Mucosa of rectum (tissue), 2 donors: Measurements from ENCODE around the gene PFDN6.

ENCODE experiments used
- H3K27ac ChIP-seq, 2 donors: one replicate each; pipeline ENCODE4 v1.7.0; 2013; ENCODE audit warnings: inconsistent platforms in 2 of 2, low read depth in 2 of 2, low read length in 2 of 2
- H3K27me3 ChIP-seq, 2 donors: one replicate each; pipeline ENCODE4 v1.7.0; 2013; ENCODE audit warnings: low read length in 2 of 2; ENCODE audit not compliant: control insufficient read depth in 2 of 2, insufficient read depth in 2 of 2
- H3K36me3 ChIP-seq, 2 donors: one replicate each; pipeline ENCODE4 v1.7.0; 2013; ENCODE audit warnings: low read length in 2 of 2; ENCODE audit not compliant: control insufficient read depth in 2 of 2, insufficient read depth in 2 of 2
- H3K4me1 ChIP-seq, 2 donors: one replicate each; pipeline ENCODE4 v1.7.0; 2013; ENCODE audit warnings: low read length in 2 of 2, mild to moderate bottlenecking in 1 of 2; ENCODE audit not compliant: control insufficient read depth in 2 of 2, insufficient read depth in 2 of 2
- H3K4me3 ChIP-seq, 2 donors: one replicate each; pipeline ENCODE4 v1.7.0; 2013; ENCODE audit warnings: low read length in 2 of 2
- H3K9ac ChIP-seq, 2 donors: one replicate each; pipeline ENCODE4 v1.7.0; 2013; ENCODE audit warnings: low read length in 2 of 2, low read depth in 1 of 2, mild to moderate bottlenecking in 1 of 2
- H3K9me3 ChIP-seq, 2 donors: one replicate each; pipeline ENCODE4 v1.7.0; 2013; ENCODE audit warnings: low read length in 2 of 2; ENCODE audit not compliant: control insufficient read depth in 2 of 2
- donor health status: healthy.
- donor health status: Normal muscosa, but diverticular disease.

The PFDN6 gene

DNA sequence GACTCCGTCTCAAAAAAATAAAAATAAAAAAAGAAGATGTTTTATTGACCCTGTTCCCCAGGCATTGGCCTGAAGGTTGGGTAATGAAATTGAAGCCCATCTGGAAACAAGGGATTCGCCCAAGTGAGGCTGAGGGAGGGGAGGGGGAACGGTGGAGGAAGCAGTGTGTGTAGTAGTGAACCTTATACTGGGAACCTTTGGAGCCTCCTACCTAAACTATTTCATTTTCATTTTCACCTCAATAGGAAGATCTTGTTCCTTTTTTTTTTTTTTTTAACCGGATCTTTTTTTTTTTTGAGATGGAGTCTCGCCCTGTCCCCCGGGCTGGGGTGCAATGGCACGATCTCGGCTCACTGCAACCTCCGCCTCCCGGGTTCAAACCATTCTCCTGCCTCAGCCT lies 41.3 kb downstream of the PFDN6 start:
- Histone ChIP-seq H3K4me3 (no peak overlapping the region), H3K9ac (no peak overlapping the region), H3K27ac (no peak overlapping the region), H3K36me3 (no peaks in the 10 kb centered on the region), H3K4me1 (no peaks in the 10 kb centered on the region), H3K9me3 (no peaks in the 10 kb centered on the region), H3K27me3 (no peaks in the 10 kb centered on the region)

DNA sequence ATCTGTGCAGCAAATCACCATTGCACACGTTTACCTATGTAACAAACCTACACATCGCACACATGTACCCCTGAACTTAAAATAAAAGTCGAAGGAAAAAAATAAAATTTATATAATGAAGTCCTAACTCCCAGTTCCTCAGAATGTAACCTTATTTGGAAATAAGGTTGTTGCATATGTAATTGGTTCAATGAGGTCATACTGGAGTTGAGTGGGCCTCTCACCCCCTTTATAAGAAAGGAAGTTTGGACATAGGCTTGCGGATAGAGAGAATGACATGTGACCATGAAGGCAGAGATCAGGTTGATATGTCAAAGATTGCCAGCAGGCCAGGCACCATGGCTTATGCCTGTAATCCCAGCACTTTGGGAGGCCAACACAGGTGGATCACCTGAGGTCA lies 44.3 kb downstream of the PFDN6 start:
- Histone ChIP-seq H3K36me3 (no peaks in the 10 kb centered on the region), H3K4me3 (no peak overlapping the region), H3K4me1 (no peaks in the 10 kb centered on the region), H3K9ac (no peak overlapping the region), H3K27ac (no peak overlapping the region), H3K27me3 (no peaks in the 10 kb centered on the region), H3K9me3 (no peaks in the 10 kb centered on the region)

- H3K9ac ChIP-seq: no peak overlapping the region
Observed at GRCh38 chr6:33335916-33336315, 46.5 kb downstream of the PFDN6 start.

DNA sequence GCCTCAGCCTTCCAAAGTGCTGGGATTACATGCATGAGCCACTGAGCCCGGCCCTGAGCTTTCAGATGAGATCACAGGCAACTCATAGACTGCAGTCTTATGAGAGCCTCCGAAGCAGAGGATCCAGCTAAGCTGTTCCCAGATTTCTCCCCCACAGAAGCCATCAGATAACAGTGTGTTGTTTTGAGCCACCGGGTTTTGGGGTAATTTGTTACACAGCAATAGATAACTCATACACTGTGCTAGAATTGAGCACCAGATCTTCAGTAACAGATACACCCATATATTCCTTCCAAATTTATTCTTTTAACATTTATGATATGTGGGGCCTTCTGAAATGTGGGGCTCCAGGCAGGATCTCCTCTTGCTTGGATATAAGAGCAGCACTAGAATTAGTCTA lies 47.1 kb downstream of the PFDN6 start:
- Histone ChIP-seq H3K4me3 (no peak overlapping the region), H3K27ac (no peak overlapping the region), H3K9ac (no peak overlapping the region), H3K4me1 (no peaks in the 10 kb centered on the region), H3K9me3 (no peaks in the 10 kb centered on the region), H3K36me3 (no peaks in the 10 kb centered on the region), H3K27me3 (no peaks in the 10 kb centered on the region)

More at GRCh38 chr6:33335916-33336315, 46.5 kb downstream of the PFDN6 start:
- H3K36me3 ChIP-seq: no peaks in the 10 kb centered on the region
- H3K9me3 ChIP-seq: no peaks in the 10 kb centered on the region
- H3K27me3 ChIP-seq: no peaks in the 10 kb centered on the region
- no peak overlapping the region for H3K27ac ChIP-seq
- no peak overlapping the region for H3K4me3 ChIP-seq
- no peaks in the 10 kb centered on the region for H3K4me1 ChIP-seq

- H3K4me1 ChIP-seq: peaks cover 0 to 3% of the 10 kb centered on the region in 2 donors
- no peaks in the 10 kb centered on the region for H3K27me3 ChIP-seq
- no peak overlapping the region for H3K9ac ChIP-seq
- H3K27ac ChIP-seq: no peak overlapping the region
- no peak overlapping the region for H3K4me3 ChIP-seq
- no peaks in the 10 kb centered on the region for H3K9me3 ChIP-seq
- H3K36me3 ChIP-seq: no peaks in the 10 kb centered on the region
Observed at GRCh38 chr6:33339193-33339592, 49.8 kb downstream of the PFDN6 start.
